SU-DHL-6 (cell line): Measurements from ENCODE around the gene SSC5D.
A peak's percentile ranks its signal among the peaks of the same experiment; 100 is the strongest.

Experiments used
- CTCF ChIP-seq: fragments of 200-600 bp; sonication (generic); IDR thresholded peaks from one replicate; pipeline ENCODE4 v1.5.1; 2017; ENCODE audit warnings: antibody characterized with exemption, mild to moderate bottlenecking, low read length, moderate library complexity; ENCODE audit not compliant: insufficient read depth, poor library complexity, severe bottlenecking
- EZH2phosphoT487 ChIP-seq: fragments of 200-600 bp; sonication (generic), shearing (Covaris generic); conservative IDR thresholded peaks from 2 replicates; pipeline ENCODE4 v1.6.1; 2018; ENCODE audit warnings: mild to moderate bottlenecking, antibody characterized with exemption, low read length, moderate library complexity, mixed read lengths

DNA sequence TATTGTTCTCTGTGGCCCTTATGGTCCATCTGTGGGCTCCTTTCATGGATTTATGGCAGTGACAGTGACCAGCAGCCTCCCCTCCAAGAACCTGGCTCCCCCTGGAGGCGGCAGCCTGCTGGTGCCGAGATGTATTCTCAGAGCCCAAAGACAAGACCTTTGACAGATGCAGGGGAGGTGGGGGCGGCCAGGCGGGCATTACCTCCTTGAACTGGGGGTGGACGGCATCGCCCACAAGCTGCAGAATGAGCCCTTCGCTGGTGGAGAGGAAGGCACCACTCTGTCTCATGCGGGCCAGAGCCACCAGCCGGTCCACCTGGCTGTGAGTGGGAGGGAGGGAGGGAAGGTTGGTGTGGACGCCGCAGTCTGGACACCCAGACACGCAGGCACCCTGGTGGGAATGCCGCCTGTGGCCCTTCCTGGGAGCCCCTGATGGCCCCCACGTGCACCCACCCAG is 33.4 kb upstream of the SSC5D start:
- TF ChIP-seq CTCF (peak; percentile 76), EZH2phosphoT487 (no peak)
